Lower leg skin (tissue), 3 donors: Measurements from ENCODE around the gene SPIRE1.

Experiments used
- CTCF ChIP-seq, 3 donors: fragments of 450-650 bp; IDR thresholded peaks; one replicate each; pipeline ENCODE4 v1.5.1; 2016; ENCODE audit warnings: antibody characterized with exemption in 3 of 3, mild to moderate bottlenecking in 3 of 3, moderate library complexity in 2 of 3
- POLR2A ChIP-seq, 2 donors: fragments of 450-650 bp; IDR thresholded peaks; one replicate each; pipeline ENCODE4 v1.6.1; 2016 to 2017; ENCODE audit warnings: antibody characterized with exemption in 2 of 2, mild to moderate bottlenecking in 1 of 2, moderate library complexity in 1 of 2

- no peak for TF ChIP-seq CTCF (IDR thresholded peaks at IDR 0.05)
- no peak for TF ChIP-seq POLR2A (IDR thresholded peaks at IDR 0.05)
Observed at GRCh38 chr18:12452784-12453183, 205.1 kb downstream of the SPIRE1 start.
